ENCODE measurements around the gene LSM6.

Gene LSM6

GRCh38 chr4:146229406-146229805 lies 53.9 kb downstream of the LSM6 start:
- no peak overlapping the region for H3K4me3 Mint-ChIP-seq
- peaks cover 2% of the 10 kb centered on the region for H3K9me3 Mint-ChIP-seq
- peaks cover 2% of the 10 kb centered on the region for H3K27me3 Mint-ChIP-seq (ENCODE audit: low read depth)
- TF ChIP-seq, protein P1, sequence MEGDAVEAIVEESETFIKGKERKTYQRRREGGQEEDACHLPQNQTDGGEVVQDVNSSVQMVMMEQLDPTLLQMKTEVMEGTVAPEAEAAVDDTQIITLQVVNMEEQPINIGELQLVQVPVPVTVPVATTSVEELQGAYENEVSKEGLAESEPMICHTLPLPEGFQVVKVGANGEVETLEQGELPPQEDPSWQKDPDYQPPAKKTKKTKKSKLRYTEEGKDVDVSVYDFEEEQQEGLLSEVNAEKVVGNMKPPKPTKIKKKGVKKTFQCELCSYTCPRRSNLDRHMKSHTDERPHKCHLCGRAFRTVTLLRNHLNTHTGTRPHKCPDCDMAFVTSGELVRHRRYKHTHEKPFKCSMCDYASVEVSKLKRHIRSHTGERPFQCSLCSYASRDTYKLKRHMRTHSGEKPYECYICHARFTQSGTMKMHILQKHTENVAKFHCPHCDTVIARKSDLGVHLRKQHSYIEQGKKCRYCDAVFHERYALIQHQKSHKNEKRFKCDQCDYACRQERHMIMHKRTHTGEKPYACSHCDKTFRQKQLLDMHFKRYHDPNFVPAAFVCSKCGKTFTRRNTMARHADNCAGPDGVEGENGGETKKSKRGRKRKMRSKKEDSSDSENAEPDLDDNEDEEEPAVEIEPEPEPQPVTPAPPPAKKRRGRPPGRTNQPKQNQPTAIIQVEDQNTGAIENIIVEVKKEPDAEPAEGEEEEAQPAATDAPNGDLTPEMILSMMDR (IDR thresholded peaks at IDR 0.05; ENCODE audit: unreplicated experiment in 3 of 3), result no peak
- H3K4me1 Mint-ChIP-seq, result no peaks in the 10 kb centered on the region
- H3K36me3 Mint-ChIP-seq (ENCODE audit: low read depth), result no peaks in the 10 kb centered on the region
- no peak overlapping the region for H3K27ac Mint-ChIP-seq

- H3K9me3 Mint-ChIP-seq, result peaks cover 2% of the 10 kb centered on the region
Observed at GRCh38 chr4:146232131-146232722, 56.7 kb downstream of the LSM6 start.

DNA sequence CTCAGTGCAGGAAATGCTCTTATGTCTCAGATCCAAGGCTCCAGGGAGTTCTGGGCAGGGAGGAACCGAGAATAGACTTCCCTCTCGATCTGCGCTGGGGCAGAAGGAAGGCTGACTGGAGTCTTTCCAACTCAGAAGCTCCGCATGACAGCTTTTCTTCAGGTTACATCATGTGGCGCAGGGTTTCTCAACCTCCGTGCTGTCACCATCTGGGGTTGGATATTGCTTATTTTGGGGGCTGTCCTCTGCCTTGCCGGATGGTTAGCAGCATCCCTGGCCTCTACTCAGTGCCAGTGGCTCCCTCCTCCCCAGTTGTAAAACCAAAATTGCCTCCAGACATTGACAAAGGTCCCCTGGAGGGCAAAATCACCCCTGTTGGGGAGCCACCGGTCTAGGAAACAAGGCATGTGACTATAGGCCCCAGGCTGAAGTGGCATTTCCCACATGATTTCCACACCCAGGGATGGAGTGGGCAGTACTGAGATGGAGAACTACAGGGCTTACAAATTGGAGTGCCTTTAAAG lies 60.2 kb downstream of the LSM6 start:
- Mint-ChIP-seq H3K27ac (peak overlapping the region in 1 of 3 experiments; percentile 79), H3K4me3 (no peak overlapping the region), H3K9me3 (peaks cover 2% of the 10 kb centered on the region), H3K4me1 (peaks cover 11% of the 10 kb centered on the region), H3K36me3 (ENCODE audit: low read depth) (no peaks in the 10 kb centered on the region), H3K27me3 (ENCODE audit: low read depth) (peaks cover 5% of the 10 kb centered on the region)
- TF ChIP-seq, protein P1 (IDR thresholded peaks at IDR 0.05; ENCODE audit: unreplicated experiment in 3 of 3), result no peak

More at GRCh38 chr4:146232131-146232722, 56.7 kb downstream of the LSM6 start:
- TF ChIP-seq, protein P1 (IDR thresholded peaks at IDR 0.05; ENCODE audit: unreplicated experiment in 3 of 3), result no peak
- Mint-ChIP-seq H3K27me3 (ENCODE audit: low read depth) (no peaks in the 10 kb centered on the region), H3K4me3 (no peak overlapping the region), H3K4me1 (peaks cover 11% of the 10 kb centered on the region), H3K36me3 (ENCODE audit: low read depth) (no peaks in the 10 kb centered on the region), H3K27ac (no peak overlapping the region)

DNA sequence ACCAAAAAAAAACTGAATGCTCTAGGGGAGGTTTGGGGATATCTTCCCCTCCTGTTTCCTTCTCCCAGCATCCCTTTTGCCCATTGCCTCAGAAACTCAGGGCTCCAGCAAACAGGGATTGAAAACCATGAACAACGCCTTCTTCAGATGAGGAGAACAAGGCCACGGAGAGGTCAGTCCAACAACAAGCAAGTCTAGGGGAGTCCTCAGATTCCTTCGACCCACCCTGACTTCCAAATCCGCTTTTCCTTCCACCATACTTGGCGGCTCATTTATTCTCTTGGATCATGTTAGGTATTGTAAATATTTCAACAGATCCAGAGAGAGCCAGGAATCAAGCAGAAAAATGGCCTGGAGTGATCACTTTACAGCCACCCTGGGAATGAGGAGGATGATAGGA lies 60.7 kb downstream of the LSM6 start:
- Mint-ChIP-seq H3K36me3 (ENCODE audit: low read depth) (no peaks in the 10 kb centered on the region), H3K4me3 (no peak overlapping the region), H3K27ac (peak overlapping the region in 1 of 3 experiments; percentile 79), H3K9me3 (peaks cover 2% of the 10 kb centered on the region), H3K4me1 (peaks cover 16% of the 10 kb centered on the region), H3K27me3 (ENCODE audit: low read depth) (peaks cover 5% of the 10 kb centered on the region)
- TF ChIP-seq, protein P1 (IDR thresholded peaks at IDR 0.05; ENCODE audit: unreplicated experiment in 3 of 3), result no peak

DNA sequence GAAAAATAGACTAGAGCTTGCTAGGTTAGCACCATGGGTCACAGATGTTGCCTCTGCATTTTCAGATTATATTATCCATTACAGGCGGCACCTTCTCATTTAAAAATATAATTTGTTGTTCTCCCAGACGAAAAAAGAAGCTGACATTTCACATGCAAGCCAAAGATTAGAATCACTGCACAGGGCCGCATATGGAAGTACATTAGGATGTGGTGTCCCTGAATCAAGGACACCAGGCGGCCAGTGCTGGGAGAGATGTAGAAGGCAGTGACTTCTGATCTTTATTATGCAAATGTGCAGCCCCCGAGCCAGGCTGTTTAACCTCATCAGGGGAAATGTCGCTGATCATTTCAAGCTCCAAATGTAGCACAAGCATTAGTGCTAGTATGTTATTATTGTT lies 61.6 kb downstream of the LSM6 start:
- H3K4me3 Mint-ChIP-seq, result no peak overlapping the region
- no peaks in the 10 kb centered on the region for H3K36me3 Mint-ChIP-seq (ENCODE audit: low read depth)
- H3K27me3 Mint-ChIP-seq (ENCODE audit: low read depth), result peaks cover 5% of the 10 kb centered on the region
- no peak overlapping the region for H3K27ac Mint-ChIP-seq
- TF ChIP-seq, protein P1 (IDR thresholded peaks at IDR 0.05; ENCODE audit: unreplicated experiment in 3 of 3), result no peak
- H3K9me3 Mint-ChIP-seq, result peaks cover 2% of the 10 kb centered on the region
- peaks cover 20% of the 10 kb centered on the region for H3K4me1 Mint-ChIP-seq

DNA sequence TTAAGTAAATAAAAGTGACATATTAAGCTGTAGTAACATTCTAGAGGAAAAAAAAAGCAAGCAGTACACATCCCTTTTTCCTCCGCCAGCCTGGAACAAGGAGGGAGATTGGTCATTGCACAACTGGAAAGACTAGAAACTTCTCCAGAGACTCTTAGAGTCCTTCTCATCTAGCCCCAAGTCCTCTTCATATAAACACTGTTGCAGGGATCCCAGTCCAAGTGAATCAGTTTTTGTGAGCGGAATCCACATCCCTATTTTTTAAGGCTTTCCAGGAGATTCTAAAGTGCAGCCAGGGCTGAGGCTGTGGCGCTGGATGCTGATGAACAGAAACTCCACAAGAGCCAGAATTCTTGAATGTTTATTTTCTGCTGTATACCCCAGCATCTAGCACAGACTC lies 62.6 kb downstream of the LSM6 start:
- Mint-ChIP-seq H3K4me1 (peaks cover 20% of the 10 kb centered on the region), H3K36me3 (ENCODE audit: low read depth) (no peaks in the 10 kb centered on the region), H3K27ac (no peak overlapping the region), H3K27me3 (ENCODE audit: low read depth) (peaks cover 5% of the 10 kb centered on the region), H3K4me3 (no peak overlapping the region), H3K9me3 (no peaks in the 10 kb centered on the region)
- TF ChIP-seq, protein P1 (IDR thresholded peaks at IDR 0.05; ENCODE audit: unreplicated experiment in 3 of 3), result no peak

Measured in nephron (organoid).